HCT116 (cell line): ENCODE measurements around the gene DDHD1.

ENCODE experiments used
- EZH2 ChIP-seq: fragments of 200-600 bp; sonication (generic); IDR thresholded peaks from 2 replicates; pipeline ENCODE4 v1.6.1; 2017; ENCODE audit warnings: antibody characterized with exemption, mixed run types
- POLR2A ChIP-seq: IDR thresholded peaks from 2 replicates; pipeline ENCODE4 v1.7.0; 2011; ENCODE audit warnings: borderline replicate concordance; ENCODE audit not compliant: insufficient read depth, insufficient read length; ENCODE audit errors: extremely low read depth
- POLR2AphosphoS5 ChIP-seq: IDR thresholded peaks from 2 replicates; pipeline ENCODE4 v1.6.1; 2011; ENCODE audit warnings: mild to moderate bottlenecking, low read depth, low read length, moderate library complexity
- SP1 ChIP-seq: IDR thresholded peaks from 2 replicates; pipeline ENCODE4 v1.6.1; 2012; ENCODE audit warnings: low read depth
- TCF7L2 ChIP-seq: IDR thresholded peaks from 2 replicates; pipeline ENCODE4 v1.7.0; 2011; ENCODE audit warnings: borderline replicate concordance, inconsistent platforms; ENCODE audit not compliant: insufficient read depth, insufficient read length; ENCODE audit errors: extremely low read depth
- YY1 ChIP-seq: IDR thresholded peaks from 2 replicates; pipeline ENCODE4 v1.6.1; 2011; ENCODE audit warnings: low read length, low read depth, moderate library complexity, mild to moderate bottlenecking; ENCODE audit not compliant: insufficient replicate concordance; ENCODE audit errors: extremely low read depth
- TF ChIP-seq, protein P1 (sequence below), 3 experiments: fragments of 200-600 bp in 1 of 3; sonication (generic) in 1 of 3; IDR thresholded peaks in 2 of 3; conservative IDR thresholded peaks in 1 of 3; 2 replicates each; pipeline ENCODE4 v1.5.1; 2012 to 2017; ENCODE audit warnings: low read depth in 2 of 3, low read length in 2 of 3, antibody characterized with exemption in 1 of 3, borderline replicate concordance in 1 of 3, control low read depth in 1 of 3, mild to moderate bottlenecking in 1 of 3, mixed read lengths in 1 of 3, mixed run types in 1 of 3, moderate library complexity in 1 of 3; ENCODE audit not compliant: insufficient read depth in 1 of 3
- TF ChIP-seq, protein P2 (sequence below): IDR thresholded peaks from 2 replicates; pipeline ENCODE4 v1.6.1; 2012; ENCODE audit warnings: low read depth

DNA sequence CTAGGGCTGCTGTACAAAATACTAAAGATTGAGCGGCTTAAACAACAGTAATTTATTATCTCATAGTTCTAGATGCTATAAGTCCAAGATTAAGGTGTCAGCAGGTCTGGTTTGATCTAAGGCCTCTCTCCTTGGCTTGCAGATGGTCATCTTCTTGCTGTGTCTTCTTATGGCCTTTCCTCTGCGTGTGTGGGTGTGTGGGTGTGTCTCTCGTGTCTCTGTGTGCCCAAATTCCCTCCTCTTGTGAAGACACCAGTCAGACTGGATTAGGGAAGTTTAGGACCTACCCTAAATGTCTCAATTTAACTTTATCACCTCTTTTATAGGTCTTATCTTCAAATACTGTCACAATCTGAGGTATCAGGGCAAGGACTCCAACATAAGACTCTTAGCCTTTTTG, 28.3 kb downstream of the DDHD1 start:
- TF ChIP-seq, protein P1, sequence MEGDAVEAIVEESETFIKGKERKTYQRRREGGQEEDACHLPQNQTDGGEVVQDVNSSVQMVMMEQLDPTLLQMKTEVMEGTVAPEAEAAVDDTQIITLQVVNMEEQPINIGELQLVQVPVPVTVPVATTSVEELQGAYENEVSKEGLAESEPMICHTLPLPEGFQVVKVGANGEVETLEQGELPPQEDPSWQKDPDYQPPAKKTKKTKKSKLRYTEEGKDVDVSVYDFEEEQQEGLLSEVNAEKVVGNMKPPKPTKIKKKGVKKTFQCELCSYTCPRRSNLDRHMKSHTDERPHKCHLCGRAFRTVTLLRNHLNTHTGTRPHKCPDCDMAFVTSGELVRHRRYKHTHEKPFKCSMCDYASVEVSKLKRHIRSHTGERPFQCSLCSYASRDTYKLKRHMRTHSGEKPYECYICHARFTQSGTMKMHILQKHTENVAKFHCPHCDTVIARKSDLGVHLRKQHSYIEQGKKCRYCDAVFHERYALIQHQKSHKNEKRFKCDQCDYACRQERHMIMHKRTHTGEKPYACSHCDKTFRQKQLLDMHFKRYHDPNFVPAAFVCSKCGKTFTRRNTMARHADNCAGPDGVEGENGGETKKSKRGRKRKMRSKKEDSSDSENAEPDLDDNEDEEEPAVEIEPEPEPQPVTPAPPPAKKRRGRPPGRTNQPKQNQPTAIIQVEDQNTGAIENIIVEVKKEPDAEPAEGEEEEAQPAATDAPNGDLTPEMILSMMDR (IDR thresholded peaks at IDR 0.05 in 2 of 3, conservative IDR thresholded peaks at IDR 0.05 in 1 of 3; ENCODE audit: borderline replicate concordance in 1 of 3, insufficient read depth in 1 of 3, low read depth in 2 of 3, low read length in 2 of 3) = no peak
- TF ChIP-seq YY1 (no peak), POLR2A (no peak), TCF7L2 (no peak), EZH2 (no peak), SP1 (no peak), POLR2AphosphoS5 (no peak)
- TF ChIP-seq, protein P2, sequence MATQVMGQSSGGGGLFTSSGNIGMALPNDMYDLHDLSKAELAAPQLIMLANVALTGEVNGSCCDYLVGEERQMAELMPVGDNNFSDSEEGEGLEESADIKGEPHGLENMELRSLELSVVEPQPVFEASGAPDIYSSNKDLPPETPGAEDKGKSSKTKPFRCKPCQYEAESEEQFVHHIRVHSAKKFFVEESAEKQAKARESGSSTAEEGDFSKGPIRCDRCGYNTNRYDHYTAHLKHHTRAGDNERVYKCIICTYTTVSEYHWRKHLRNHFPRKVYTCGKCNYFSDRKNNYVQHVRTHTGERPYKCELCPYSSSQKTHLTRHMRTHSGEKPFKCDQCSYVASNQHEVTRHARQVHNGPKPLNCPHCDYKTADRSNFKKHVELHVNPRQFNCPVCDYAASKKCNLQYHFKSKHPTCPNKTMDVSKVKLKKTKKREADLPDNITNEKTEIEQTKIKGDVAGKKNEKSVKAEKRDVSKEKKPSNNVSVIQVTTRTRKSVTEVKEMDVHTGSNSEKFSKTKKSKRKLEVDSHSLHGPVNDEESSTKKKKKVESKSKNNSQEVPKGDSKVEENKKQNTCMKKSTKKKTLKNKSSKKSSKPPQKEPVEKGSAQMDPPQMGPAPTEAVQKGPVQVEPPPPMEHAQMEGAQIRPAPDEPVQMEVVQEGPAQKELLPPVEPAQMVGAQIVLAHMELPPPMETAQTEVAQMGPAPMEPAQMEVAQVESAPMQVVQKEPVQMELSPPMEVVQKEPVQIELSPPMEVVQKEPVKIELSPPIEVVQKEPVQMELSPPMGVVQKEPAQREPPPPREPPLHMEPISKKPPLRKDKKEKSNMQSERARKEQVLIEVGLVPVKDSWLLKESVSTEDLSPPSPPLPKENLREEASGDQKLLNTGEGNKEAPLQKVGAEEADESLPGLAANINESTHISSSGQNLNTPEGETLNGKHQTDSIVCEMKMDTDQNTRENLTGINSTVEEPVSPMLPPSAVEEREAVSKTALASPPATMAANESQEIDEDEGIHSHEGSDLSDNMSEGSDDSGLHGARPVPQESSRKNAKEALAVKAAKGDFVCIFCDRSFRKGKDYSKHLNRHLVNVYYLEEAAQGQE = no peak
